ENCODE results near the gene LBH. TPM values are rescaled to one million over a fixed set of nuclear protein-coding genes. Genes with fewer than 3 reads are reported as not detected.

Gene LBH
- total and polyA plus RNA-seq, 2 experiments from 2014 or later, result 17.5 to 30.3 TPM

DNA sequence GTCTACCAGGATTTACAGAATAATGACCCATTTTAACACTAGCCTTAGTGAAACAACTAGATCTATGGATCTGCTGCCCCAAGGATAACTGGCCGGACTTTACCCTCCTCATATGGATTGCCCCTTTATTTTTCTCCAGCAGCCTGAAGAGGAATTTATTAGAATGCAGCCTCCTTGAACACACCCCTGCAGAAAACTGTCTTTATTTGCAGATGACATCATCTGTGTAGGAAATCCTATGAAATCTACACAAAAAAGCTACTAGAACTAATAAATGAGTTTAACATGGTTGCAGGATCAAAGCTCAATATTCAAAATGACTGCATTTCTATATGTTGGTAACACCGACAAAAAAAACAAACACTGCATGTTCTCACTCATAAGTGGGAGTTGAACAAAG is 29.6 kb downstream of the LBH start:
- DNase-seq (ENCODE audit: low spot score) (no peak), ATAC-seq (no peak)
- H3K27ac ChIP-seq (ENCODE audit: low read depth), result no peak overlapping the region
- peaks cover 17% of the 10 kb centered on the region; the same call in 2 of the 3 replicates for H3K36me3 Mint-ChIP-seq (ENCODE audit: low read depth)
- no peaks in the 10 kb centered on the region for H3K79me2 ChIP-seq (replicated peaks; ENCODE audit: insufficient read depth)
- H3K4me1 Mint-ChIP-seq, result peaks cover 5% of the 10 kb centered on the region; the same call in 2 of the 3 replicates
- H3F3A ChIP-seq (replicated peaks; ENCODE audit: low read depth), result no peaks in the 10 kb centered on the region
- H3K4me3 Mint-ChIP-seq, result no peak overlapping the region
- no peaks in the 10 kb centered on the region for H3K27me3 Mint-ChIP-seq (ENCODE audit: insufficient read depth, low read depth, poor library complexity)
- no peak overlapping the region for H3K4me2 ChIP-seq
- H2AFZ ChIP-seq, result no peak overlapping the region
- H4K20me1 ChIP-seq (replicated peaks; ENCODE audit: insufficient read depth), result no peaks in the 10 kb centered on the region
- H3K9me3 Mint-ChIP-seq, result peaks cover 17% of the 10 kb centered on the region; the same call in 2 of the 3 replicates
- no peaks in the 10 kb centered on the region for H3K27me3 ChIP-seq (ENCODE audit: insufficient read depth)
- H3K9me2 ChIP-seq (ENCODE audit: insufficient read depth), result no peaks in the 10 kb centered on the region
- no peak overlapping the region for H3K4me3 ChIP-seq
- H3K4me1 ChIP-seq (ENCODE audit: insufficient read depth), result no peaks in the 10 kb centered on the region
- no peak for TF ChIP-seq STAT1 (IDR thresholded peaks at IDR 0.05; ENCODE audit: unreplicated experiment)
- TF ChIP-seq, protein P1, sequence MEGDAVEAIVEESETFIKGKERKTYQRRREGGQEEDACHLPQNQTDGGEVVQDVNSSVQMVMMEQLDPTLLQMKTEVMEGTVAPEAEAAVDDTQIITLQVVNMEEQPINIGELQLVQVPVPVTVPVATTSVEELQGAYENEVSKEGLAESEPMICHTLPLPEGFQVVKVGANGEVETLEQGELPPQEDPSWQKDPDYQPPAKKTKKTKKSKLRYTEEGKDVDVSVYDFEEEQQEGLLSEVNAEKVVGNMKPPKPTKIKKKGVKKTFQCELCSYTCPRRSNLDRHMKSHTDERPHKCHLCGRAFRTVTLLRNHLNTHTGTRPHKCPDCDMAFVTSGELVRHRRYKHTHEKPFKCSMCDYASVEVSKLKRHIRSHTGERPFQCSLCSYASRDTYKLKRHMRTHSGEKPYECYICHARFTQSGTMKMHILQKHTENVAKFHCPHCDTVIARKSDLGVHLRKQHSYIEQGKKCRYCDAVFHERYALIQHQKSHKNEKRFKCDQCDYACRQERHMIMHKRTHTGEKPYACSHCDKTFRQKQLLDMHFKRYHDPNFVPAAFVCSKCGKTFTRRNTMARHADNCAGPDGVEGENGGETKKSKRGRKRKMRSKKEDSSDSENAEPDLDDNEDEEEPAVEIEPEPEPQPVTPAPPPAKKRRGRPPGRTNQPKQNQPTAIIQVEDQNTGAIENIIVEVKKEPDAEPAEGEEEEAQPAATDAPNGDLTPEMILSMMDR (conservative IDR thresholded peaks at IDR 0.05; ENCODE audit: low read depth in 2 of 2), result no peak
- no peak for TF ChIP-seq EZH2 (IDR thresholded peaks at IDR 0.05; ENCODE audit: low read depth, unreplicated experiment)
- no peak for TF ChIP-seq POLR2AphosphoS5 (IDR thresholded peaks at IDR 0.05; ENCODE audit: low read depth)
- TF ChIP-seq ZNF331 (CRISPR knock-in tag; IDR thresholded peaks at IDR 0.05; ENCODE audit: low read depth), result no peak
- no peak for TF ChIP-seq ZNF114 (CRISPR knock-in tag; IDR thresholded peaks at IDR 0.05)
- TF ChIP-seq, protein P2, sequence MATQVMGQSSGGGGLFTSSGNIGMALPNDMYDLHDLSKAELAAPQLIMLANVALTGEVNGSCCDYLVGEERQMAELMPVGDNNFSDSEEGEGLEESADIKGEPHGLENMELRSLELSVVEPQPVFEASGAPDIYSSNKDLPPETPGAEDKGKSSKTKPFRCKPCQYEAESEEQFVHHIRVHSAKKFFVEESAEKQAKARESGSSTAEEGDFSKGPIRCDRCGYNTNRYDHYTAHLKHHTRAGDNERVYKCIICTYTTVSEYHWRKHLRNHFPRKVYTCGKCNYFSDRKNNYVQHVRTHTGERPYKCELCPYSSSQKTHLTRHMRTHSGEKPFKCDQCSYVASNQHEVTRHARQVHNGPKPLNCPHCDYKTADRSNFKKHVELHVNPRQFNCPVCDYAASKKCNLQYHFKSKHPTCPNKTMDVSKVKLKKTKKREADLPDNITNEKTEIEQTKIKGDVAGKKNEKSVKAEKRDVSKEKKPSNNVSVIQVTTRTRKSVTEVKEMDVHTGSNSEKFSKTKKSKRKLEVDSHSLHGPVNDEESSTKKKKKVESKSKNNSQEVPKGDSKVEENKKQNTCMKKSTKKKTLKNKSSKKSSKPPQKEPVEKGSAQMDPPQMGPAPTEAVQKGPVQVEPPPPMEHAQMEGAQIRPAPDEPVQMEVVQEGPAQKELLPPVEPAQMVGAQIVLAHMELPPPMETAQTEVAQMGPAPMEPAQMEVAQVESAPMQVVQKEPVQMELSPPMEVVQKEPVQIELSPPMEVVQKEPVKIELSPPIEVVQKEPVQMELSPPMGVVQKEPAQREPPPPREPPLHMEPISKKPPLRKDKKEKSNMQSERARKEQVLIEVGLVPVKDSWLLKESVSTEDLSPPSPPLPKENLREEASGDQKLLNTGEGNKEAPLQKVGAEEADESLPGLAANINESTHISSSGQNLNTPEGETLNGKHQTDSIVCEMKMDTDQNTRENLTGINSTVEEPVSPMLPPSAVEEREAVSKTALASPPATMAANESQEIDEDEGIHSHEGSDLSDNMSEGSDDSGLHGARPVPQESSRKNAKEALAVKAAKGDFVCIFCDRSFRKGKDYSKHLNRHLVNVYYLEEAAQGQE (IDR thresholded peaks at IDR 0.05; ENCODE audit: unreplicated experiment), result no peak
- no peak for TF ChIP-seq EZH2phosphoT487 (IDR thresholded peaks at IDR 0.05; ENCODE audit: unreplicated experiment)
- TF ChIP-seq CREB1 (CRISPR knock-in tag; IDR thresholded peaks at IDR 0.05; ENCODE audit: low read depth), result no peak
- no peak for TF ChIP-seq NANOG (IDR thresholded peaks at IDR 0.05; ENCODE audit: borderline replicate concordance)
- no peak for TF ChIP-seq JUNB (IDR thresholded peaks at IDR 0.05; ENCODE audit: unreplicated experiment)
- H3K36me3 ChIP-seq (ENCODE audit: insufficient read depth), result no peaks in the 10 kb centered on the region
- H3K27ac Mint-ChIP-seq, result no peak overlapping the region

DNA sequence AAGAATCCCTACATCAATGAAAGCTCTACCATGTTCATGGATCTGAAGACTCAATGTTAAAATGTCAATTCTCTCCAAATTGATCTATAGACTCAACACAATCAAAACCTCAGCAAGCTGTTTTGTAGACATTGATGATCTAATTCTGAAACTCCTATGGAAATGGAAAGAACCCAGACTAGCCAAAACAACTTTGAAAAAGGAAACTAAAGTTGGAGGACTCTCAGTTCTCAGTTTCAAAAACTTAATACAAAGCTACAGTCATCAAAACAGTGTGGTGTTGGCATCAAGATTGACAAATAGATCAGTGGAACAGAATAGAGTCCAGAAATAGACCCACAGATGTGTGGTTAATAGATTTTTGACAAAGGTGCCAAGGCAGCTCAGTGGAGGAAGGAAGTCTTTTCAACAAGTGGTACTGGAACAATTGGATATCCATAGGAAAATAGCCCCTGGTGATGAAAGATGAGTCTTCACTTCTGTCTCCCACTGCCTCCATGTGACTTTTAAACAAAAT is 30.4 kb downstream of the LBH start:
- no peak overlapping the region for H3K4me2 ChIP-seq
- Mint-ChIP-seq H3K4me1 (peaks cover 10% of the 10 kb centered on the region), H3K9me3 (peaks cover 17% of the 10 kb centered on the region; the same call in 2 of the 3 replicates), H3K27ac (no peak overlapping the region), H3K27me3 (ENCODE audit: insufficient read depth, low read depth, poor library complexity) (no peaks in the 10 kb centered on the region), H3K4me3 (no peak overlapping the region), H3K36me3 (ENCODE audit: low read depth) (peaks cover 17% of the 10 kb centered on the region; the same call in 2 of the 3 replicates)
- DNase-seq (ENCODE audit: low spot score), result no peak
- no peaks in the 10 kb centered on the region for H3K27me3 ChIP-seq (ENCODE audit: insufficient read depth)
- H3F3A ChIP-seq (replicated peaks; ENCODE audit: low read depth), result no peaks in the 10 kb centered on the region
- ATAC-seq, result no peak
- H4K20me1 ChIP-seq (replicated peaks; ENCODE audit: insufficient read depth), result no peaks in the 10 kb centered on the region
- H3K4me1 ChIP-seq (ENCODE audit: insufficient read depth), result no peaks in the 10 kb centered on the region
- no peaks in the 10 kb centered on the region for H3K36me3 ChIP-seq (ENCODE audit: insufficient read depth)
- H3K9me2 ChIP-seq (ENCODE audit: insufficient read depth), result no peaks in the 10 kb centered on the region
- no peak overlapping the region for H3K27ac ChIP-seq (ENCODE audit: low read depth)
- no peaks in the 10 kb centered on the region for H3K79me2 ChIP-seq (replicated peaks; ENCODE audit: insufficient read depth)
- H3K4me3 ChIP-seq, result no peak overlapping the region
- H2AFZ ChIP-seq, result no peak overlapping the region
- no peak for TF ChIP-seq ZNF331 (CRISPR knock-in tag; IDR thresholded peaks at IDR 0.05; ENCODE audit: low read depth)
- TF ChIP-seq, protein P1 (conservative IDR thresholded peaks at IDR 0.05; ENCODE audit: low read depth in 2 of 2), result no peak
